AG10803 (cell line): ENCODE measurements around the gene JADE3.

Experiments used
- DNase-seq: peaks from one replicate; pipeline ENCODE4 v3.0.0; 2010; ENCODE audit warnings: low read depth
- H3K4me3 ChIP-seq: 2 replicates; pipeline ENCODE4 v1.5.1; 2011; ENCODE audit warnings: mild to moderate bottlenecking, low read length, control low read depth
- CTCF ChIP-seq: conservative IDR thresholded peaks from 2 replicates; pipeline ENCODE4 v1.5.1; 2011; ENCODE audit warnings: mild to moderate bottlenecking, low read length, control low read depth, inconsistent platforms

JADE3 gene

GRCh38 chrX:47097018-47097417 is 184.8 kb downstream of the JADE3 start:
- no peak overlapping the region for H3K4me3 ChIP-seq
- TF ChIP-seq CTCF = no peak
- no peak for DNase-seq

- no peak for TF ChIP-seq CTCF
- no peak for DNase-seq
- no peak overlapping the region for H3K4me3 ChIP-seq
Observed at GRCh38 chrX:47098338-47099094, 186.3 kb downstream of the JADE3 start.

GRCh38 chrX:47101206-47101605 is 189.0 kb downstream of the JADE3 start:
- no peak for TF ChIP-seq CTCF
- no peak overlapping the region for H3K4me3 ChIP-seq
- DNase-seq = no peak
